Measurements from ENCODE around the gene KCNN2.

Gene KCNN2

GRCh38 chr5:114362977-114363761 lies 1.3 kb downstream of the KCNN2 start:
- no peak for DNase-seq

- no peak for DNase-seq
These were observed 2.0 kb downstream of the KCNN2 start for GRCh38 chr5:114363837-114364236.

GRCh38 chr5:114367029-114367428 lies 5.2 kb downstream of the KCNN2 start:
- no peak for DNase-seq

- no peak for DNase-seq
These were observed 8.0 kb downstream of the KCNN2 start for GRCh38 chr5:114369680-114370417.

GRCh38 chr5:114377050-114377844 lies 15.4 kb downstream of the KCNN2 start:
- DNase-seq: no peak

GRCh38 chr5:114377946-114378345 lies 16.1 kb downstream of the KCNN2 start:
- DNase-seq: no peak

- DNase-seq: no peak
These were observed 18.9 kb downstream of the KCNN2 start for GRCh38 chr5:114380721-114381120.

GRCh38 chr5:114387433-114387832 lies 25.6 kb downstream of the KCNN2 start:
- DNase-seq: no peak

GRCh38 chr5:114390431-114390830 lies 28.6 kb downstream of the KCNN2 start:
- no peak for DNase-seq

- no peak for DNase-seq
These were observed 29.5 kb downstream of the KCNN2 start for GRCh38 chr5:114391321-114391720.

- DNase-seq: no peak
These were observed 31.3 kb downstream of the KCNN2 start for GRCh38 chr5:114393159-114393558.

- DNase-seq: no peak
These were observed 40.3 kb downstream of the KCNN2 start for GRCh38 chr5:114402206-114402605.

- no peak for DNase-seq
These were observed 45.9 kb downstream of the KCNN2 start for GRCh38 chr5:114407783-114408182.

- DNase-seq: no peak
These were observed 47.0 kb downstream of the KCNN2 start for GRCh38 chr5:114408847-114409246.

- DNase-seq: no peak
These were observed 49.6 kb downstream of the KCNN2 start for GRCh38 chr5:114411380-114411931.

GRCh38 chr5:114412510-114413171 lies 50.8 kb downstream of the KCNN2 start:
- no peak for DNase-seq

- DNase-seq: no peak
These were observed 53.9 kb downstream of the KCNN2 start for GRCh38 chr5:114415760-114416159.

- no peak for DNase-seq
These were observed 54.4 kb downstream of the KCNN2 start for GRCh38 chr5:114416254-114416653.

- DNase-seq: no peak
These were observed 55.6 kb downstream of the KCNN2 start for GRCh38 chr5:114417519-114417918.

- no peak for DNase-seq
These were observed 56.6 kb downstream of the KCNN2 start for GRCh38 chr5:114418176-114419066.

GRCh38 chr5:114419067-114419388 lies 57.2 kb downstream of the KCNN2 start:
- no peak for DNase-seq

GRCh38 chr5:114419959-114420358 lies 58.1 kb downstream of the KCNN2 start:
- no peak for DNase-seq

Data from CD4-positive, alpha-beta T cell treated with Interleukin-4 for 4 hours (primary cell).